Measurements from ENCODE around the gene SIRT3.

The SIRT3 gene

DNA sequence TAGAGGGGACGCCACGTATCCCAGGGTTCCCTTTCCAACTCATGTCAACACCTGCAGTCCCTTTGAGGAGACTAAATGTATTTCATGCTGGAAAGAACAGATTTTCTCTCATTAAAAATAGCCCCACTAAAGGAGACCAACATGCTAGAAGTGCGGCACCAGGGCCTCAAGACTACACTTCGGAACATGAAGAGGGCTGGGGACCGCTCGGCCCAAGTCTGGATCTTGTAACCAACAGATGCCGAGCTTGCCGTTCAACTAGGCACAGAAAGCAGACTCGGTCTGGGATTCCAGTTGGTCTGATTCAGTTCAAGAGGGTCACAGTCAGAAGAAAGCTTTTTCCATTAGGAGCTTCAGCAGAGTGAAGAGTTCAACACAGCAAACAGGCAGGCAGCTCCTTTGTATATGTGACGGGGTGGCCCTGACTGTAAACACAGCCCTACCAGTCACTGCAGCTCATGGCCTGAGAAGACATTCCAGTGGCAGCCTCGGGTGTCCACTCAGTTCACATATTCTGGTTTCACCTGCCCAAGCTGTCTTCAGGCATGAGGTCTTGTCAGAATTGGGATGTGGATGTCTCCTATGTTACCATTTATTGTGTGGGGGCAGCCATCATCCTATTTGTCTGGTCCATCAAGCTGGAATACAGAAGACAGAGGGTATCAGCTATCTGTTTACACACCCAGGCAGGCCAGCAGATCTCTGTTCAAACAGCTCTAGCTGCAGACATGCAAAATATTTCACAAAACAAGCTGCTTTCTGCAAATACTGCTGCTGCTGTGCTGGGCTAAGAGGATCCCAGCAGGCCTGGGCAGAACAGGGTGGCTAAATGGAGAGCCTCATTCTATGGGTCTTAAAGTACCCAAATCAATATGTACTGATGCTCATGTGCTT, 19.8 kb downstream of the SIRT3 start:
- H3K27ac ChIP-seq (ENCODE audit: extremely low read depth, low read depth, low read length), result no peak overlapping the region
- ChIA-PET CTCF (interaction anchor here (1.0 to 1.6 kb wide), 2 partner anchors 19 to 34 kb away, joined by 3 to 10 read pairs; no protein-coding TSS in a partner anchor), POLR2A (interaction anchor here (0.6 to 2.7 kb wide), 5 partner anchors 9 to 588 kb away, joined by 3 to 22 read pairs (median 3); partner anchors contain the start of genes BET1L and RIC8A)

GRCh38 chr11:215581-216037, 20.5 kb downstream of the SIRT3 start:
- Histone ChIP-seq H3K4me3 (ENCODE audit: low read depth, low read length) (no peak overlapping the region), H3K36me3 (ENCODE audit: control insufficient read depth in 2 of 2, insufficient read depth in 1 of 2, low read length in 2 of 2) (peaks cover 0 to 81% of the 10 kb centered on the region in 2 experiments; a peak in 1 of 3 replicates), H3K27ac (ENCODE audit: extremely low read depth, low read depth, low read length) (no peak overlapping the region), H3K4me1 (ENCODE audit: control insufficient read depth, insufficient read depth, low read length) (no peaks in the 10 kb centered on the region), H3K9me3 (ENCODE audit: control insufficient read depth, insufficient read depth, low read depth, low read length) (no peaks in the 10 kb centered on the region)
- 0 out of 2 replicates have a peak, but pooled peaks have one; percentile 18 for TF ChIP-seq SCRT2 (tag by site-specific recombination; IDR thresholded peaks at IDR 0.05)
- no peak for TF ChIP-seq ZNF140 (tag by site-specific recombination; IDR thresholded peaks at IDR 0.05)
- ChIA-PET POLR2A (interaction anchor here (0.6 to 2.7 kb wide), 3 partner anchors 8 to 588 kb away, joined by 3 to 22 read pairs (median 3); partner anchors contain the start of genes BET1L and RIC8A), CTCF (interaction anchor here (1.6 kb wide), 1 partner anchor 35 kb away, joined by 10 read pairs; no protein-coding TSS in a partner anchor)

More for the DNA sequence above, 19.8 kb downstream of the SIRT3 start:
- H3K9me3 ChIP-seq (ENCODE audit: control insufficient read depth, insufficient read depth, low read depth, low read length), result no peaks in the 10 kb centered on the region
- peaks cover 0 to 73% of the 10 kb centered on the region in 2 experiments; a peak in 1 of 3 replicates for H3K36me3 ChIP-seq (ENCODE audit: control insufficient read depth in 2 of 2, insufficient read depth in 1 of 2, low read length in 2 of 2)
- TF ChIP-seq ZNF292 (tag by site-specific recombination; IDR thresholded peaks at IDR 0.05; ENCODE audit: borderline replicate concordance, low read depth) (no peak), ZNF654 (tag by site-specific recombination; IDR thresholded peaks at IDR 0.05; ENCODE audit: low read depth) (no peak), PATZ1 (tag by site-specific recombination; IDR thresholded peaks at IDR 0.05) (no peak)
- TF ChIP-seq, protein P1, sequence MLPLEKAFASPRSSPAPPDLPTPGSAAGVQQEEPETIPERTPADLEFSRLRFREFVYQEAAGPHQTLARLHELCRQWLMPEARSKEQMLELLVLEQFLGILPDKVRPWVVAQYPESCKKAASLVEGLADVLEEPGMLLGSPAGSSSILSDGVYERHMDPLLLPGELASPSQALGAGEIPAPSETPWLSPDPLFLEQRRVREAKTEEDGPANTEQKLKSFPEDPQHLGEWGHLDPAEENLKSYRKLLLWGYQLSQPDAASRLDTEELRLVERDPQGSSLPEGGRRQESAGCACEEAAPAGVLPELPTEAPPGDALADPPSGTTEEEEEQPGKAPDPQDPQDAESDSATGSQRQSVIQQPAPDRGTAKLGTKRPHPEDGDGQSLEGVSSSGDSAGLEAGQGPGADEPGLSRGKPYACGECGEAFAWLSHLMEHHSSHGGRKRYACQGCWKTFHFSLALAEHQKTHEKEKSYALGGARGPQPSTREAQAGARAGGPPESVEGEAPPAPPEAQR (tag by site-specific recombination; IDR thresholded peaks at IDR 0.05), result no peak
- no peak overlapping the region for H3K4me3 ChIP-seq (ENCODE audit: low read depth, low read length)
- no peaks in the 10 kb centered on the region for H3K4me1 ChIP-seq (ENCODE audit: control insufficient read depth, insufficient read depth, low read length)

DNA sequence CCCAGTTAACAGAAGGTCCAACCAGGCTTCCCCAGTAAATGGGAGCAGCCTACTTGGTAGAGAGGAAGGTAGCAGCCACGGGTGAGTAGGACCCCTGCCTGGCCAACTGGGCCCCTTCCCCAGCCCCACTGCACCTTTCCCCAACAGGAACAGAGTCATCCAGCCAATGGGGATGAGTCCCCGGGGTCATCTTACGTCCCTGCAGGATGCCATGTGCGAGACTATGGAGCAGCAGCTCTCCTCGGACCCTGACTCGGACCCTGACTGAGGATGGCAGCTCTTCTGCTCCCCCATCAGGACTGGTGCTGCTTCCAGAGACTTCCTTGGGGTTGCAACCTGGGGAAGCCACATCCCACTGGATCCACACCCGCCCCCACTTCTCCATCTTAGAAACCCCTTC, 22.1 kb downstream of the SIRT3 start:
- ChIA-PET CTCF (interaction anchor here (1.0 kb wide), 1 partner anchor 37 kb away, joined by 3 read pairs; no protein-coding TSS in a partner anchor), POLR2A (no interaction called here)
- Histone ChIP-seq H3K9me3 (ENCODE audit: control insufficient read depth, insufficient read depth, low read depth, low read length) (no peaks in the 10 kb centered on the region), H3K4me3 (ENCODE audit: low read depth, low read length) (no peak overlapping the region), H3K36me3 (ENCODE audit: control insufficient read depth in 2 of 2, insufficient read depth in 1 of 2, low read length in 2 of 2) (peaks cover 0 to 92% of the 10 kb centered on the region in 2 experiments; a peak in 1 of 3 replicates), H3K27ac (ENCODE audit: extremely low read depth, low read depth, low read length) (no peak overlapping the region), H3K4me1 (ENCODE audit: control insufficient read depth, insufficient read depth, low read length) (no peaks in the 10 kb centered on the region)
- TF ChIP-seq ZNF585B (tag by site-specific recombination; IDR thresholded peaks at IDR 0.05), result no peak
- no peak for TF ChIP-seq ZNF221 (tag by site-specific recombination; IDR thresholded peaks at IDR 0.05; ENCODE audit: borderline replicate concordance)
- no peak for TF ChIP-seq ZNF670 (tag by site-specific recombination; IDR thresholded peaks at IDR 0.05; ENCODE audit: low read depth)
- TF ChIP-seq, protein P2, sequence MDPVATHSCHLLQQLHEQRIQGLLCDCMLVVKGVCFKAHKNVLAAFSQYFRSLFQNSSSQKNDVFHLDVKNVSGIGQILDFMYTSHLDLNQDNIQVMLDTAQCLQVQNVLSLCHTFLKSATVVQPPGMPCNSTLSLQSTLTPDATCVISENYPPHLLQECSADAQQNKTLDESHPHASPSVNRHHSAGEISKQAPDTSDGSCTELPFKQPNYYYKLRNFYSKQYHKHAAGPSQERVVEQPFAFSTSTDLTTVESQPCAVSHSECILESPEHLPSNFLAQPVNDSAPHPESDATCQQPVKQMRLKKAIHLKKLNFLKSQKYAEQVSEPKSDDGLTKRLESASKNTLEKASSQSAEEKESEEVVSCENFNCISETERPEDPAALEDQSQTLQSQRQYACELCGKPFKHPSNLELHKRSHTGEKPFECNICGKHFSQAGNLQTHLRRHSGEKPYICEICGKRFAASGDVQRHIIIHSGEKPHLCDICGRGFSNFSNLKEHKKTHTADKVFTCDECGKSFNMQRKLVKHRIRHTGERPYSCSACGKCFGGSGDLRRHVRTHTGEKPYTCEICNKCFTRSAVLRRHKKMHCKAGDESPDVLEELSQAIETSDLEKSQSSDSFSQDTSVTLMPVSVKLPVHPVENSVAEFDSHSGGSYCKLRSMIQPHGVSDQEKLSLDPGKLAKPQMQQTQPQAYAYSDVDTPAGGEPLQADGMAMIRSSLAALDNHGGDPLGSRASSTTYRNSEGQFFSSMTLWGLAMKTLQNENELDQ (tag by site-specific recombination; IDR thresholded peaks at IDR 0.05; ENCODE audit: low read depth), result no peak
- no peak for TF ChIP-seq ZNF311 (tag by site-specific recombination; IDR thresholded peaks at IDR 0.05; ENCODE audit: borderline replicate concordance)
